Breast epithelium (tissue), 3 donors: Measurements from ENCODE around the gene CCT8.
"Not testable (repeated sequence)": the region's sequence is repeated elsewhere in the genome, so short reads cannot be mapped to it uniquely, and the experiment has no call there.

Source experiments
- POLR2A ChIP-seq: fragments of 450-650 bp; IDR thresholded peaks from one replicate; pipeline ENCODE4 v1.6.1; 2016; ENCODE audit warnings: antibody characterized with exemption, mild to moderate bottlenecking, moderate library complexity
- POLR2AphosphoS5 ChIP-seq, 3 donors: sonication (generic); formaldehyde crosslinking; IDR thresholded peaks; one replicate each; pipeline ENCODE4 v1.6.1; 2017; ENCODE audit warnings: antibody characterized with exemption in 3 of 3
- TF ChIP-seq, protein P1 (sequence below), 3 donors: fragments of 450-650 bp; IDR thresholded peaks; one replicate each; pipeline ENCODE4 v1.5.1; 2016 to 2017; ENCODE audit warnings: antibody characterized with exemption in 3 of 3, mild to moderate bottlenecking in 3 of 3, moderate library complexity in 3 of 3

DNA sequence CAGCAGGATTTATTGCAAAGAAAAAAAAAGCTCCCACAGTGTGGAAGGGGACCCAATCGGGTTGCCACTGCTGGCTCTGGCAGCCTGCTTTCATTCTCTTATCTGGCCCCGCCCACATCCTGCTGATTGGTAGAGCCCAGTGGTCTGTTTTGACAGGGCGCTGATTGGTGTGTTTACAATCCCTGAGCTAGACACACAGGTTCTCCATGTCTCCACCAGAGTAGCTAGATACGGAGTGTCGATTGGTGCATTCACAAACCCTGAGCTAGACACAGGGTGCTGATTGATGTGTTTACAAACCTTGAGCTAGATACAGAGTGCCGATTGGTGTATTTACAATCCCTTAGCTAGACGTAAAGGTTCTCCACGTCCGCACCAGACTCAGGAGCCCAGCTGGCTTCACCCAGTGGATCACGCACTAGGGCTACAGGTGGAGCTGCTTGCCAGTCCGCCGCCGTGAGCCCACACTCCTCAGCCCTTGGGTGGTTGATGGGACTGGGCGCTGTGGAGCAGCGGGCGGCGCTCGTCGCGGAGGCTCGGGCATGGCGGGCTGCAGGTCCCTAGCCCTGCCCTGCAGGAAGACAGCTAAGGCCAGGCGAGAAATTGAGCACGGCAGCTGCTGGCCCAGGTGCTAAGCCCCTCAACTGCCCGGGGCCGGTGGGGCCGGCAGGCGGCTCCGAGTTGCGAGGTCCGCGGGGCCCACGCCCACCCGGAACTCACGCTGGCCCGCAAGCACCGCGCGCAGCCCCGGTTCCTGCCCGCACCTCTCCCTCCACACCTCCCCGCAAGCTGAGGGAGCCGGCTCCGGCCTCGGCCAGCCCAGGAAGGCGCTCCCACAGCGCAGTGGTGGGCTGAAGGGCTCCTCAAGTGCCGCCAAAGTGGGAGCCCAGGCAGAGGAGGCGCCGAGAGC is 3.5 kb upstream of the CCT8 start:
- TF ChIP-seq, protein P1, sequence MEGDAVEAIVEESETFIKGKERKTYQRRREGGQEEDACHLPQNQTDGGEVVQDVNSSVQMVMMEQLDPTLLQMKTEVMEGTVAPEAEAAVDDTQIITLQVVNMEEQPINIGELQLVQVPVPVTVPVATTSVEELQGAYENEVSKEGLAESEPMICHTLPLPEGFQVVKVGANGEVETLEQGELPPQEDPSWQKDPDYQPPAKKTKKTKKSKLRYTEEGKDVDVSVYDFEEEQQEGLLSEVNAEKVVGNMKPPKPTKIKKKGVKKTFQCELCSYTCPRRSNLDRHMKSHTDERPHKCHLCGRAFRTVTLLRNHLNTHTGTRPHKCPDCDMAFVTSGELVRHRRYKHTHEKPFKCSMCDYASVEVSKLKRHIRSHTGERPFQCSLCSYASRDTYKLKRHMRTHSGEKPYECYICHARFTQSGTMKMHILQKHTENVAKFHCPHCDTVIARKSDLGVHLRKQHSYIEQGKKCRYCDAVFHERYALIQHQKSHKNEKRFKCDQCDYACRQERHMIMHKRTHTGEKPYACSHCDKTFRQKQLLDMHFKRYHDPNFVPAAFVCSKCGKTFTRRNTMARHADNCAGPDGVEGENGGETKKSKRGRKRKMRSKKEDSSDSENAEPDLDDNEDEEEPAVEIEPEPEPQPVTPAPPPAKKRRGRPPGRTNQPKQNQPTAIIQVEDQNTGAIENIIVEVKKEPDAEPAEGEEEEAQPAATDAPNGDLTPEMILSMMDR (IDR thresholded peaks at IDR 0.05): not testable (repeated sequence)
- TF ChIP-seq POLR2A; POLR2AphosphoS5 (IDR thresholded peaks at IDR 0.05): not testable (repeated sequence)
